GM23338 (cell line): Measurements from ENCODE around the gene ZBP1. TPM values are rescaled to one million over a fixed set of nuclear protein-coding genes. Genes with fewer than 3 reads are reported as not detected.

Source experiments
- ATAC-seq: fragments of 200-7000 bp; cut with Tn5 transposase; 3 replicates; pipeline ENCODE4 v1.9.1; 2020
- DNase-seq: peaks from one replicate; pipeline ENCODE4 v3.0.0-alpha.2; 2015; ENCODE audit warnings: low spot score
- H2AFZ ChIP-seq: fragments of 200-600 bp; sonication (generic); 2 replicates; pipeline ENCODE4 v1.8.0; 2016; ENCODE audit warnings: antibody characterized with exemption, mild to moderate bottlenecking, moderate library complexity
- H3F3A ChIP-seq: fragments of 200-600 bp; sonication (generic); replicated peaks from 2 replicates; pipeline ENCODE4 v1.8.0; 2017; ENCODE audit warnings: antibody characterized with exemption, mixed run types, low read depth
- H3K27ac ChIP-seq: fragments of 200-600 bp; sonication (generic); 2 replicates; pipeline ENCODE4 v1.6.1; 2016; ENCODE audit warnings: low read depth
- H3K27me3 ChIP-seq: fragments of 200-600 bp; sonication (generic); 2 replicates; pipeline ENCODE4 v1.8.0; 2016; ENCODE audit warnings: mild to moderate bottlenecking, mixed run types, moderate library complexity; ENCODE audit not compliant: insufficient read depth
- H3K36me3 ChIP-seq: fragments of 200-600 bp; sonication (generic); 2 replicates; pipeline ENCODE4 v1.8.0; 2016; ENCODE audit warnings: mild to moderate bottlenecking; ENCODE audit not compliant: insufficient read depth
- H3K4me1 ChIP-seq: fragments of 200-600 bp; sonication (generic); 2 replicates; pipeline ENCODE4 v1.8.0; 2016; ENCODE audit warnings: mild to moderate bottlenecking, moderate library complexity; ENCODE audit not compliant: insufficient read depth
- H3K4me2 ChIP-seq: fragments of 200-600 bp; sonication (generic); 2 replicates; pipeline ENCODE4 v1.7.1; 2017; ENCODE audit warnings: mixed run types
- H3K4me3 ChIP-seq: fragments of 200-600 bp; sonication (generic); 2 replicates; pipeline ENCODE4 v1.6.1; 2016; ENCODE audit warnings: mixed run types
- H3K79me2 ChIP-seq: fragments of 200-600 bp; sonication (generic); replicated peaks from 2 replicates; pipeline ENCODE4 v1.8.0; 2017; ENCODE audit warnings: mild to moderate bottlenecking; ENCODE audit not compliant: insufficient read depth
- H3K9me2 ChIP-seq: fragments of 200-600 bp; sonication (generic); 2 replicates; pipeline ENCODE4 v1.8.0; 2017; ENCODE audit not compliant: insufficient read depth
- H4K20me1 ChIP-seq: fragments of 200-600 bp; sonication (generic); replicated peaks from 2 replicates; pipeline ENCODE4 v1.8.0; 2017; ENCODE audit warnings: mild to moderate bottlenecking; ENCODE audit not compliant: insufficient read depth
- H3K27ac Mint-ChIP-seq: 2 replicates; pipeline ENCODE4 v1.8.0; 2020; ENCODE audit warnings: inconsistent platforms, mild to moderate bottlenecking, moderate library complexity, mixed read lengths
- H3K27me3 Mint-ChIP-seq: 3 replicates; pipeline ENCODE4 v1.8.0; 2022; ENCODE audit warnings: low read depth, mild to moderate bottlenecking, moderate library complexity, mixed read lengths, inconsistent platforms; ENCODE audit not compliant: insufficient read depth, poor library complexity
- H3K36me3 Mint-ChIP-seq: 3 replicates; pipeline ENCODE4 v1.8.0; 2021; ENCODE audit warnings: low read depth, mild to moderate bottlenecking, inconsistent platforms, moderate library complexity, mixed read lengths
- H3K4me1 Mint-ChIP-seq: 3 replicates; pipeline ENCODE4 v1.8.0; 2020; ENCODE audit warnings: mild to moderate bottlenecking, inconsistent platforms, mixed read lengths
- H3K4me3 Mint-ChIP-seq: 3 replicates; pipeline ENCODE4 v1.8.0; 2021; ENCODE audit warnings: moderate library complexity, mild to moderate bottlenecking, inconsistent platforms, mixed read lengths
- H3K9me3 Mint-ChIP-seq: 3 replicates; pipeline ENCODE4 v1.8.0; 2020; ENCODE audit warnings: moderate library complexity, mild to moderate bottlenecking, inconsistent platforms, mixed read lengths
- CREB1 ChIP-seq: fragments of 250-450 bp; sonication (Bioruptor Pico); IDR thresholded peaks from 2 replicates; pipeline ENCODE4 v1.5.0; 2020; ENCODE audit warnings: low read depth, mild to moderate bottlenecking, moderate library complexity
- EZH2phosphoT487 ChIP-seq: fragments of 200-600 bp; sonication (generic); IDR thresholded peaks from one replicate; pipeline ENCODE4 v1.8.1; 2018; ENCODE audit warnings: antibody characterized with exemption; ENCODE audit not compliant: unreplicated experiment
- JUNB ChIP-seq: IDR thresholded peaks from one replicate; pipeline ENCODE4 v1.6.1; 2016; ENCODE audit warnings: antibody characterized with exemption; ENCODE audit not compliant: unreplicated experiment
- NANOG ChIP-seq: IDR thresholded peaks from 2 replicates; pipeline ENCODE4 v1.6.1; 2016; ENCODE audit warnings: antibody characterized with exemption, borderline replicate concordance
- STAT1 ChIP-seq: IDR thresholded peaks from one replicate; pipeline ENCODE4 v1.6.1; 2016; ENCODE audit warnings: antibody characterized with exemption; ENCODE audit not compliant: unreplicated experiment
- ZNF114 ChIP-seq: fragments of 250-450 bp; sonication (Bioruptor Pico); IDR thresholded peaks from 2 replicates; pipeline ENCODE4 v1.5.0; 2020; ENCODE audit warnings: mild to moderate bottlenecking, moderate library complexity
- ZNF331 ChIP-seq: fragments of 250-450 bp; sonication (Bioruptor Pico); IDR thresholded peaks from 2 replicates; pipeline ENCODE4 v1.5.0; 2020; ENCODE audit warnings: low read depth, mild to moderate bottlenecking, moderate library complexity
- polyA plus RNA-seq: library from polyadenylated mRNA; unstranded; fragments of >200 nt; fragmentation: Nextera tagmentation; extraction: Ambion mirVana; gene quantifications from 2 replicates; pipeline ENCODE4 v1.2.1, GENCODE V29; 2016
- total RNA-seq: library from RNA; depleted of rRNA; stranded (reverse); fragments of >200 nt; shearing (Covaris generic); gene quantifications from 2 replicates; pipeline ENCODE4 v1.2.3, GENCODE V29; 2014
- TF ChIP-seq, protein P1 (sequence below): fragments of 250-450 bp; sonication (Bioruptor Pico); IDR thresholded peaks from 2 replicates; pipeline ENCODE4 v1.5.0; 2020; ENCODE audit warnings: mild to moderate bottlenecking, moderate library complexity
- TF ChIP-seq, protein P2 (sequence below): IDR thresholded peaks from one replicate; pipeline ENCODE4 v1.6.1; 2018; ENCODE audit warnings: antibody characterized with exemption; ENCODE audit not compliant: unreplicated experiment
- TF ChIP-seq, protein P3 (sequence below): IDR thresholded peaks from 2 replicates; pipeline ENCODE4 v1.6.1; 2016; ENCODE audit warnings: antibody characterized with exemption

The ZBP1 gene
- total and polyA plus RNA-seq, 2 experiments from 2014 or later = not detected

DNA sequence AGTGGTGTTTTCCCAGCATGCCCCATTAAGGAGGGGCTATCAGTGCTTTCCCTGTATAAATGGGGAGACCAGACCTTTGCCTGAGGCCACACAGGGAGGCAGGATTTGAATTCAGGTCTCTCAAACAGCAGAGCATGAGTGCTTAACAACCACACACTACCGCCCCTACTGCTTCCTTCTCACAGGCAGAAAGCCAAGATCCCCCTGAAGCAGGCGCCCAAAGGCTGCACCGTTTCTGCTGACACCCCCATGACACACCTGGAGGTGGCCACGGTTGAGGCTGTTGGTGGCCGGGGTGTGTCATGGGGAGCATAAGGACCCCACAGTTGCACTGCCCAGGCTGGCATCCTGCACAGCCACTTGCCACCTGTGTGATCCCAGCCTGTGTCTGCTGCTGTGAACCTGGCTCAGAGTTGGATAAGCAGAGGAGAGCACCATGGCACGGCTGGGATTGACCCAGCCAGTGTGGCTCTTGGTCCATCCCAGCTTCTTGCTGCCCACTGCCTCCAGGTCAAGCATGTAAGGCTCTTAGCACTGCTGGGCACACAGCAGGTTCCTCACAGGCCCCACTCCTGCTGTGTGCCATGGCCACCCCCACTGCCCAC is 31.0 kb downstream of the ZBP1 start:
- H3K27me3 ChIP-seq = no peaks in the 10 kb centered on the region
- no peak overlapping the region for H2AFZ ChIP-seq
- H3K27ac Mint-ChIP-seq = no peak overlapping the region

More for the DNA sequence above, 31.0 kb downstream of the ZBP1 start:
- Histone ChIP-seq H4K20me1 (no peaks in the 10 kb centered on the region), H3K4me2 (no peak overlapping the region), H3K9me2 (no peaks in the 10 kb centered on the region), H3K4me1 (no peaks in the 10 kb centered on the region), H3K79me2 (no peaks in the 10 kb centered on the region), H3K36me3 (no peaks in the 10 kb centered on the region), H3K4me3 (no peak overlapping the region), H3K27ac (no peak overlapping the region), H3F3A (no peaks in the 10 kb centered on the region)
- ATAC-seq = no peak
- peaks cover 12% of the 10 kb centered on the region; the same call in 2 of the 3 replicates for H3K9me3 Mint-ChIP-seq
- H3K4me3 Mint-ChIP-seq = no peak overlapping the region
- no peaks in the 10 kb centered on the region for H3K36me3 Mint-ChIP-seq
- no peaks in the 10 kb centered on the region; the same call in 2 of the 3 replicates for H3K4me1 Mint-ChIP-seq
- DNase-seq = no peak
- peaks cover 10% of the 10 kb centered on the region for H3K27me3 Mint-ChIP-seq
- TF ChIP-seq ZNF331 (CRISPR knock-in tag) (no peak), NANOG (no peak), EZH2phosphoT487 (no peak), ZNF114 (CRISPR knock-in tag) (no peak), STAT1 (no peak), CREB1 (CRISPR knock-in tag) (no peak), JUNB (no peak)
- TF ChIP-seq, protein P1, sequence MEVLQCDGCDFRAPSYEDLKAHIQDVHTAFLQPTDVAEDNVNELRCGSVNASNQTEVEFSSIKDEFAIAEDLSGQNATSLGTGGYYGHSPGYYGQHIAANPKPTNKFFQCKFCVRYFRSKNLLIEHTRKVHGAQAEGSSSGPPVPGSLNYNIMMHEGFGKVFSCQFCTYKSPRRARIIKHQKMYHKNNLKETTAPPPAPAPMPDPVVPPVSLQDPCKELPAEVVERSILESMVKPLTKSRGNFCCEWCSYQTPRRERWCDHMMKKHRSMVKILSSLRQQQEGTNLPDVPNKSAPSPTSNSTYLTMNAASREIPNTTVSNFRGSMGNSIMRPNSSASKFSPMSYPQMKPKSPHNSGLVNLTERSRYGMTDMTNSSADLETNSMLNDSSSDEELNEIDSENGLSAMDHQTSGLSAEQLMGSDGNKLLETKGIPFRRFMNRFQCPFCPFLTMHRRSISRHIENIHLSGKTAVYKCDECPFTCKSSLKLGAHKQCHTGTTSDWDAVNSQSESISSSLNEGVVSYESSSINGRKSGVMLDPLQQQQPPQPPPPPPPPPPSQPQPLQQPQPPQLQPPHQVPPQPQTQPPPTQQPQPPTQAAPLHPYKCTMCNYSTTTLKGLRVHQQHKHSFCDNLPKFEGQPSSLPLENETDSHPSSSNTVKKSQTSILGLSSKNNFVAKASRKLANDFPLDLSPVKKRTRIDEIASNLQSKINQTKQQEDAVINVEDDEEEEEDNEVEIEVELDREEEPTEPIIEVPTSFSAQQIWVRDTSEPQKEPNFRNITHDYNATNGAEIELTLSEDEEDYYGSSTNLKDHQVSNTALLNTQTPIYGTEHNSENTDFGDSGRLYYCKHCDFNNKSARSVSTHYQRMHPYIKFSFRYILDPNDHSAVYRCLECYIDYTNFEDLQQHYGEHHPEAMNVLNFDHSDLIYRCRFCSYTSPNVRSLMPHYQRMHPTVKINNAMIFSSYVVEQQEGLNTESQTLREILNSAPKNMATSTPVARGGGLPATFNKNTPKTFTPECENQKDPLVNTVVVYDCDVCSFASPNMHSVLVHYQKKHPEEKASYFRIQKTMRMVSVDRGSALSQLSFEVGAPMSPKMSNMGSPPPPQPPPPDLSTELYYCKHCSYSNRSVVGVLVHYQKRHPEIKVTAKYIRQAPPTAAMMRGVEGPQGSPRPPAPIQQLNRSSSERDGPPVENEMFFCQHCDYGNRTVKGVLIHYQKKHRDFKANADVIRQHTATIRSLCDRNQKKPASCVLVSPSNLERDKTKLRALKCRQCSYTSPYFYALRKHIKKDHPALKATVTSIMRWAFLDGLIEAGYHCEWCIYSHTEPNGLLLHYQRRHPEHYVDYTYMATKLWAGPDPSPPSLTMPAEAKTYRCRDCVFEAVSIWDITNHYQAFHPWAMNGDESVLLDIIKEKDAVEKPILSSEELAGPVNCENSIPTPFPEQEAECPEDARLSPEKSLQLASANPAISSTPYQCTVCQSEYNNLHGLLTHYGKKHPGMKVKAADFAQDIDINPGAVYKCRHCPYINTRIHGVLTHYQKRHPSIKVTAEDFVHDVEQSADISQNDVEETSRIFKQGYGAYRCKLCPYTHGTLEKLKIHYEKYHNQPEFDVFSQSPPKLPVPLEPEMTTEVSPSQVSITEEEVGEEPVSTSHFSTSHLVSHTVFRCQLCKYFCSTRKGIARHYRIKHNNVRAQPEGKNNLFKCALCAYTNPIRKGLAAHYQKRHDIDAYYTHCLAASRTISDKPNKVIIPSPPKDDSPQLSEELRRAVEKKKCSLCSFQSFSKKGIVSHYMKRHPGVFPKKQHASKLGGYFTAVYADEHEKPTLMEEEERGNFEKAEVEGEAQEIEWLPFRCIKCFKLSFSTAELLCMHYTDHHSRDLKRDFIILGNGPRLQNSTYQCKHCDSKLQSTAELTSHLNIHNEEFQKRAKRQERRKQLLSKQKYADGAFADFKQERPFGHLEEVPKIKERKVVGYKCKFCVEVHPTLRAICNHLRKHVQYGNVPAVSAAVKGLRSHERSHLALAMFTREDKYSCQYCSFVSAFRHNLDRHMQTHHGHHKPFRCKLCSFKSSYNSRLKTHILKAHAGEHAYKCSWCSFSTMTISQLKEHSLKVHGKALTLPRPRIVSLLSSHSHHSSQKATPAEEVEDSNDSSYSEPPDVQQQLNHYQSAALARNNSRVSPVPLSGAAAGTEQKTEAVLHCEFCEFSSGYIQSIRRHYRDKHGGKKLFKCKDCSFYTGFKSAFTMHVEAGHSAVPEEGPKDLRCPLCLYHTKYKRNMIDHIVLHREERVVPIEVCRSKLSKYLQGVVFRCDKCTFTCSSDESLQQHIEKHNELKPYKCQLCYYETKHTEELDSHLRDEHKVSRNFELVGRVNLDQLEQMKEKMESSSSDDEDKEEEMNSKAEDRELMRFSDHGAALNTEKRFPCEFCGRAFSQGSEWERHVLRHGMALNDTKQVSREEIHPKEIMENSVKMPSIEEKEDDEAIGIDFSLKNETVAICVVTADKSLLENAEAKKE = no peak
- TF ChIP-seq, protein P2, sequence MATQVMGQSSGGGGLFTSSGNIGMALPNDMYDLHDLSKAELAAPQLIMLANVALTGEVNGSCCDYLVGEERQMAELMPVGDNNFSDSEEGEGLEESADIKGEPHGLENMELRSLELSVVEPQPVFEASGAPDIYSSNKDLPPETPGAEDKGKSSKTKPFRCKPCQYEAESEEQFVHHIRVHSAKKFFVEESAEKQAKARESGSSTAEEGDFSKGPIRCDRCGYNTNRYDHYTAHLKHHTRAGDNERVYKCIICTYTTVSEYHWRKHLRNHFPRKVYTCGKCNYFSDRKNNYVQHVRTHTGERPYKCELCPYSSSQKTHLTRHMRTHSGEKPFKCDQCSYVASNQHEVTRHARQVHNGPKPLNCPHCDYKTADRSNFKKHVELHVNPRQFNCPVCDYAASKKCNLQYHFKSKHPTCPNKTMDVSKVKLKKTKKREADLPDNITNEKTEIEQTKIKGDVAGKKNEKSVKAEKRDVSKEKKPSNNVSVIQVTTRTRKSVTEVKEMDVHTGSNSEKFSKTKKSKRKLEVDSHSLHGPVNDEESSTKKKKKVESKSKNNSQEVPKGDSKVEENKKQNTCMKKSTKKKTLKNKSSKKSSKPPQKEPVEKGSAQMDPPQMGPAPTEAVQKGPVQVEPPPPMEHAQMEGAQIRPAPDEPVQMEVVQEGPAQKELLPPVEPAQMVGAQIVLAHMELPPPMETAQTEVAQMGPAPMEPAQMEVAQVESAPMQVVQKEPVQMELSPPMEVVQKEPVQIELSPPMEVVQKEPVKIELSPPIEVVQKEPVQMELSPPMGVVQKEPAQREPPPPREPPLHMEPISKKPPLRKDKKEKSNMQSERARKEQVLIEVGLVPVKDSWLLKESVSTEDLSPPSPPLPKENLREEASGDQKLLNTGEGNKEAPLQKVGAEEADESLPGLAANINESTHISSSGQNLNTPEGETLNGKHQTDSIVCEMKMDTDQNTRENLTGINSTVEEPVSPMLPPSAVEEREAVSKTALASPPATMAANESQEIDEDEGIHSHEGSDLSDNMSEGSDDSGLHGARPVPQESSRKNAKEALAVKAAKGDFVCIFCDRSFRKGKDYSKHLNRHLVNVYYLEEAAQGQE = no peak
- TF ChIP-seq, protein P3, sequence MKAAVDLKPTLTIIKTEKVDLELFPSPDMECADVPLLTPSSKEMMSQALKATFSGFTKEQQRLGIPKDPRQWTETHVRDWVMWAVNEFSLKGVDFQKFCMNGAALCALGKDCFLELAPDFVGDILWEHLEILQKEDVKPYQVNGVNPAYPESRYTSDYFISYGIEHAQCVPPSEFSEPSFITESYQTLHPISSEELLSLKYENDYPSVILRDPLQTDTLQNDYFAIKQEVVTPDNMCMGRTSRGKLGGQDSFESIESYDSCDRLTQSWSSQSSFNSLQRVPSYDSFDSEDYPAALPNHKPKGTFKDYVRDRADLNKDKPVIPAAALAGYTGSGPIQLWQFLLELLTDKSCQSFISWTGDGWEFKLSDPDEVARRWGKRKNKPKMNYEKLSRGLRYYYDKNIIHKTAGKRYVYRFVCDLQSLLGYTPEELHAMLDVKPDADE = no peak
